GM20000 (cell line): ENCODE measurements around the gene PALLD.

Experiments
- DNase-seq: peaks from one replicate; pipeline ENCODE4 v3.0.0; 2012; ENCODE audit warnings: low spot score
- TF ChIP-seq, protein P1 (sequence below): IDR thresholded peaks from 2 replicates; pipeline ENCODE4 v1.5.1; 2012; ENCODE audit warnings: mild to moderate bottlenecking, control low read depth; ENCODE audit errors: extremely low read depth, missing control alignments

Gene PALLD

DNA sequence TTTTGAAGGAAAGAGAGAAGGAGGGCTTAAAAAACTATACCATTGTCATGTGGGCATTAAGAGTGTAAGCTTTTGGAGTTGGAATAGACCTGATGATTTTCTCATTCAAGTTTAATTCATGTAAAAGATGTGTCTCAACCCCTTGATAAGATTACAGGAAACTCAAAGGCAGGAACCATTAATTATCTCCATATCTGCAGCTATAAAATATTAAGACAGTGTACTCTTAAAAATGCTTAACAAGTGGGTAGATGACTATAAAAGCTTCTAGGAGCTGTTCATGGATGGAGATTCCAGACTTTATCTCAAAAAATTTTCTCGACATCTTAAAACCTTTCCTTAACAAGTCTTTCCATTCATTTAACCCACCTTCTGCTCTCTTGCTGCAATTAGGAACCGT lies 208.3 kb downstream of the PALLD start:
- TF ChIP-seq, protein P1, sequence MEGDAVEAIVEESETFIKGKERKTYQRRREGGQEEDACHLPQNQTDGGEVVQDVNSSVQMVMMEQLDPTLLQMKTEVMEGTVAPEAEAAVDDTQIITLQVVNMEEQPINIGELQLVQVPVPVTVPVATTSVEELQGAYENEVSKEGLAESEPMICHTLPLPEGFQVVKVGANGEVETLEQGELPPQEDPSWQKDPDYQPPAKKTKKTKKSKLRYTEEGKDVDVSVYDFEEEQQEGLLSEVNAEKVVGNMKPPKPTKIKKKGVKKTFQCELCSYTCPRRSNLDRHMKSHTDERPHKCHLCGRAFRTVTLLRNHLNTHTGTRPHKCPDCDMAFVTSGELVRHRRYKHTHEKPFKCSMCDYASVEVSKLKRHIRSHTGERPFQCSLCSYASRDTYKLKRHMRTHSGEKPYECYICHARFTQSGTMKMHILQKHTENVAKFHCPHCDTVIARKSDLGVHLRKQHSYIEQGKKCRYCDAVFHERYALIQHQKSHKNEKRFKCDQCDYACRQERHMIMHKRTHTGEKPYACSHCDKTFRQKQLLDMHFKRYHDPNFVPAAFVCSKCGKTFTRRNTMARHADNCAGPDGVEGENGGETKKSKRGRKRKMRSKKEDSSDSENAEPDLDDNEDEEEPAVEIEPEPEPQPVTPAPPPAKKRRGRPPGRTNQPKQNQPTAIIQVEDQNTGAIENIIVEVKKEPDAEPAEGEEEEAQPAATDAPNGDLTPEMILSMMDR: no peak
- DNase-seq: no peak

DNA sequence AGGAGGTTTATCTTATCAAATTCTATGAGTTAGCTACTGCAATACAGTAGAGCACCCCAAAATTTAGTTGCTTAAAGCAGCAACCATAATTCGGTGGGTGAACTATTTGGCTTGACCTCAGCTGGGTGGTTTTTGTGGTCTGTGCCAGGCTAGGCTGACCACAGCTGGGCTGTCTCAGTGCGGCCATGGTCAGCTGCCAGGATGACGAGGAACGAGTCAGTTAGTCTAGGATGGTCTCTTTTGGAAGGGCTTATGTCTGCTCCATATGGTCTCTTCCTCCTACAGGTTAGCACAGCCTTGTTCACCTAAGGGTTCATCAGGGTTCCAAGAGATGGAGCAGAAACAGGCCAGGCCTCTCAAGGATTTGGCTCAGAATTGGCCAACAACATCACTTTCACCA lies 210.4 kb downstream of the PALLD start:
- DNase-seq: no peak
- TF ChIP-seq, protein P1: no peak

DNA sequence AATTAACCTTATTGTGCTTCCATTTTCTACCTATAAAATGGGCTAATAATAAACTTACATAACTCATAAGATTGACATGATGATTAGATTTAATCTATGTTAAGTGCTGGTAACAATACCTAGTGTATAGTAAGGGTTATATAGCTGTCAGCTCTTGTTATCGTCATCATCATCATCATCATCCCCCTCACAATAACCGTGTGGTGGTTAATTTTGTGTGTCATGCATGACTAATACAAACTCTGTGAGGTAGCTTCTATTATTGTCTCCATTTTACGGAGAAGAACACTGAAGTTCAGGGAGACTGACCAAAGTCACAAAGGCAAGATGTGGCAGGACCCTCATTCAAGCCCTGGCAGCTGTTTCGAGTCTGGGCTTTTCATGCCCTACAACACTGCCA lies 211.3 kb downstream of the PALLD start:
- TF ChIP-seq, protein P1: no peak
- no peak for DNase-seq

DNA sequence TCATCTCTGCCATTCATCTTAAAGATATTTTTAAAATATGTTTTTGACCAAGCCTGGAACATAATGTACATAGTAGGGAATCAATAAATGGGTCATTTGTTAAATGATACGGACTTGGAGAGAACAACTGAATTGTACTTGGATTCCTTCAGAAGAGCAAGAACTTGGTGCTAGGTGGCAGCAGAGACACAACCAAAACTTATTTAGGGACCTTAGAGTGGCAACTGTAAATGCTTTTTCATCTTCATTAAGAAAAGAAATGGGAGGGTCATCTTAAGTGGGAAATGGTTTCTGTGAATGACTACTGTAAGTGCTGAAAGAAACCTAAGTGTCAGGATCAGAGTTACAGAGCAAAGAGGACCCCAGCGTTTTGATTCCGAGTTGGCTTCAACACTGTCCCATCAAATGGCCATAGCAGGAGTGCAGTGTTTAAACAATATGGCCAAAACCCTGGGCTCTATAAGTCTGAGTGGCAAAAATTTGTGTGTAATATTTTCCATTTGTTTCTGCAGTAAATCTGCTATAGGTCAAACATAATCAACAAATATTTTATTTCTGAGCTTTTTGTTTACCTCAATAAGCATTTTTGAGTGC lies 213.6 kb downstream of the PALLD start:
- DNase-seq: peak; percentile 31

DNA sequence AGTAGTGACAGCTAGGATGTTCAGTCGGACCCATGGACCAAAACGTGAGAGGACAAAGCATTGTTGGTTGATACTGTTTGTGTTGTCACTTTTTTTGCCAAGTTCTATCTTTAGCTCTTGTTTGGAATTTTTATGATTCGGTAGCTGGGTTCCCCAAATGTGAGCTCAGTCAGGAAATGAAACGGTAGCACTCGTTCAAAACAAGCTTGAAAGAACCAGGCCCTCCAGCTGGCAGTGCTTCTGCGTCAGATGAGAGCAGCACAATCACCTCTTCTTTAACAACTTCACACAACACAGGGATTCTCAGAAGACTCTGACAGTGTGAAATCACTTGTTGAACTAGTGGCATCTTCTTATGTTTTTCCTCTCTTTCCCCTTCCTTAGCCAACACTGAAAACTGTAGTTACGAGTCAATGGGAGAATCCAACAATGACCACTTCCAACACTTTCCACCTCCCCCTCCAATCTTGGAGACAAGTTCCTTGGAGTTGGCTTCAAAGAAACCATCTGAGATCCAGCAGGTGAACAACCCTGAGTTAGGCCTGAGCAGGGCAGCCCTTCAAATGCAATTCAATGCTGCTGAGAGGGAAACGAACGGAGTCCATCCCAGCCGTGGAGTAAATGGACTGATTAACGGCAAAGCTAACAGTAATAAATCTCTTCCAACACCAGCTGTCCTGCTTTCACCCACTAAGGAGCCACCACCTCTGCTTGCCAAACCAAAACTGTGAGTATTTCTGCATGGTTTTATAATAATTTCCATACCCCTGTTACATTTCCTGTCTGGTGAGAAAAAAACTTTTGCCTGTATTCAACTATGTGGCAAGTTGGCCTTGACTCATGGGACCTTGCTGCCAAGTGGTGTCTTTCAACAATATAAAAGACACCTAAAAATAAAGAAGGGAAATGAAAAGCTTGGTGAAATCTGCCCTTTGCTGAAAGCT lies 214.6 kb downstream of the PALLD start:
- TF ChIP-seq, protein P1: no peak
- no peak for DNase-seq

More for the DNA sequence above, 213.6 kb downstream of the PALLD start:
- TF ChIP-seq, protein P1: no peak

DNA sequence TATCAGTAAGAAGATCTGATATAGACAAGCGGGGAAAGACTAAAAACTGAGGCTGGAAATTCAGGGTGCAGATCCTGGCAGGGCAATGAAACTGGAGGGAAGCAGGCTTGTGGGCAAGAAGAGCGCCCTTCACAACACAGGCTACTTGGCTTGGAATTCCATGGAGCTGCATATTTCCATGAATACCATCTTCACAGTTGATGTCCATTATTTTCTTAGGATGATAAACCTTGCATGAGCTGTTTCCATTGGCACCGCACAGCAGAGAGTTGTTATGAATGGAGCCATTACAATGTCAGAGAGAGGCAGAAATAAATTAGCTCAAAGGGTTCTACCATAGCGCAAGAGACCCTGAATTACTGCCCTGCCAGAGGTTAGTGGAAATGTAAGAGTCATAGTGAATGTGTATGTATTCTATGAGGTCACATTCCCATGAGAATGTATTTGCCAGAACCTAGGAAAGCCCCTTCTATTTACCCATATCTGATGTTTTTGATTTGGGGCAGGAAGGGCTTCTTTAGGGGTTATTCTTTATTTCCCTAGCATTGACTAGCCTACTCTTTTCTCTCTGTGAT lies 215.6 kb downstream of the PALLD start:
- TF ChIP-seq, protein P1: no peak
- no peak for DNase-seq

DNA sequence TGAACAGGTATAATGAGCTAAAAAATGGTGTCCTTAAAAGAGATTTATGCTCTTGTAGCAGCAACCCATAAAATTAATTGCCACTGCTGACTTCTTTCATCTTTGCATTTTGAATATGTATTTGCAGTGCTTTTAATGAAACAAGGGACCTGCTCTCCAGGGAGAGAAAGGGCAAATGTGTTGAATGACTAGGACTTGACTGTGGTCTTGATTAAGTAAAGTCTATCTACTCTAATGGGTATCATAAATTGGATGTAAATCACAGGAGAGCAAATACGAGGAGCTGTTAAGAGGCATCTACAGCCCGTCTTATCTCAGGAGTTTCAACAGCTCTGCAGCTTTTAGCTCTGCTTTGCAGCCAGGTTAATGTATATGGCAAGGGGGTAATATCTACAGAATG lies 216.4 kb downstream of the PALLD start:
- TF ChIP-seq, protein P1: no peak
- DNase-seq: no peak
